SK-N-SH treated with all-trans-retinoic acid at 6 μM for 48 hours (cell line): ENCODE data around the gene SLC25A26.

Experiments
- ATAC-seq: fragments of 200-7000 bp; cut with Tn5 transposase; 3 replicates; pipeline ENCODE4 v1.9.1; 2020; ENCODE audit warnings: mild to moderate bottlenecking, moderate library complexity
- ARNTL ChIP-seq: fragments of 450-650 bp; formaldehyde crosslinking; IDR thresholded peaks from 2 replicates; pipeline ENCODE4 v1.5.0; 2020; ENCODE audit warnings: low read depth, mild to moderate bottlenecking, moderate library complexity, borderline replicate concordance
- BACH2 ChIP-seq: fragments of 250-450 bp; sonication (Bioruptor Pico); IDR thresholded peaks from 2 replicates; pipeline ENCODE4 v1.9.0; 2021; ENCODE audit warnings: mild to moderate bottlenecking, borderline replicate concordance
- CSDC2 ChIP-seq: fragments of 250-450 bp; sonication (Bioruptor Pico); IDR thresholded peaks from 2 replicates; pipeline ENCODE4 v1.5.0; 2020; ENCODE audit warnings: mild to moderate bottlenecking, moderate library complexity
- ISL1 ChIP-seq: fragments of 250-450 bp; sonication (Bioruptor Pico); IDR thresholded peaks from 2 replicates; pipeline ENCODE4 v2.1.2; 2022; ENCODE audit warnings: mild to moderate bottlenecking, moderate library complexity
- OSR1 ChIP-seq: fragments of 250-450 bp; sonication (Bioruptor Pico); IDR thresholded peaks from 2 replicates; pipeline ENCODE4 v1.8.0; 2022; ENCODE audit warnings: moderate library complexity, mild to moderate bottlenecking, inconsistent platforms
- PATZ1 ChIP-seq: fragments of 250-450 bp; sonication (Bioruptor Pico); IDR thresholded peaks from 2 replicates; pipeline ENCODE4 v1.8.0; 2020; ENCODE audit warnings: mild to moderate bottlenecking, moderate library complexity, borderline replicate concordance
- PPARA ChIP-seq: fragments of 250-450 bp; sonication (Bioruptor Pico); IDR thresholded peaks from 2 replicates; pipeline ENCODE4 v1.5.0; 2020; ENCODE audit warnings: mild to moderate bottlenecking, borderline replicate concordance
- RARB ChIP-seq: fragments of 250-450 bp; sonication (Bioruptor Pico); IDR thresholded peaks from 2 replicates; pipeline ENCODE4 v1.8.0; 2021; ENCODE audit warnings: mild to moderate bottlenecking, moderate library complexity
- SNAI2 ChIP-seq: fragments of 250-450 bp; sonication (Bioruptor Pico); IDR thresholded peaks from 2 replicates; pipeline ENCODE4 v1.5.0; 2020; ENCODE audit warnings: mild to moderate bottlenecking, moderate library complexity
- TSHZ2 ChIP-seq: fragments of 250-450 bp; sonication (Bioruptor Pico); IDR thresholded peaks from 2 replicates; pipeline ENCODE4 v1.5.0; 2020; ENCODE audit warnings: mild to moderate bottlenecking, moderate library complexity
- ZC3H10 ChIP-seq: fragments of 250-450 bp; sonication (Bioruptor Pico); IDR thresholded peaks from 2 replicates; pipeline ENCODE4 v1.5.1; 2021; ENCODE audit warnings: mild to moderate bottlenecking, moderate library complexity
- ZFP3 ChIP-seq: fragments of 250-450 bp; sonication (Bioruptor Pico); IDR thresholded peaks from 2 replicates; pipeline ENCODE4 v1.5.0; 2020; ENCODE audit warnings: mild to moderate bottlenecking, moderate library complexity
- ZFP30 ChIP-seq: fragments of 450-650 bp; formaldehyde crosslinking; IDR thresholded peaks from 2 replicates; pipeline ENCODE4 v1.5.0; 2022; ENCODE audit warnings: mild to moderate bottlenecking, moderate library complexity
- ZNF565 ChIP-seq: fragments of 450-650 bp; formaldehyde crosslinking; conservative IDR thresholded peaks from 2 replicates; pipeline ENCODE4 v1.5.0; 2020; ENCODE audit warnings: low read depth, mild to moderate bottlenecking, moderate library complexity
- ZNF70 ChIP-seq: fragments of 450-650 bp; formaldehyde crosslinking; IDR thresholded peaks from 2 replicates; pipeline ENCODE4 v1.5.0; 2020; ENCODE audit warnings: mild to moderate bottlenecking, moderate library complexity
- ZNF8 ChIP-seq: fragments of 450-650 bp; formaldehyde crosslinking; IDR thresholded peaks from 2 replicates; pipeline ENCODE4 v1.5.0; 2020; ENCODE audit warnings: mild to moderate bottlenecking, moderate library complexity
- TF ChIP-seq, protein P1 (sequence below): fragments of 250-450 bp; sonication (Bioruptor Pico); IDR thresholded peaks from 2 replicates; pipeline ENCODE4 v1.8.0; 2021; ENCODE audit warnings: low read depth, mild to moderate bottlenecking, moderate library complexity, borderline replicate concordance
- TF ChIP-seq, protein P2 (sequence below): fragments of 250-450 bp; sonication (Bioruptor Pico); IDR thresholded peaks from 2 replicates; pipeline ENCODE4 v1.5.1; 2021; ENCODE audit warnings: mild to moderate bottlenecking, moderate library complexity

Gene SLC25A26

GRCh38 chr3:66177026-66177425, 43.8 kb upstream of the SLC25A26 start (continued):
- no peak for TF ChIP-seq ZNF565 (CRISPR knock-in tag)
- TF ChIP-seq, protein P1, sequence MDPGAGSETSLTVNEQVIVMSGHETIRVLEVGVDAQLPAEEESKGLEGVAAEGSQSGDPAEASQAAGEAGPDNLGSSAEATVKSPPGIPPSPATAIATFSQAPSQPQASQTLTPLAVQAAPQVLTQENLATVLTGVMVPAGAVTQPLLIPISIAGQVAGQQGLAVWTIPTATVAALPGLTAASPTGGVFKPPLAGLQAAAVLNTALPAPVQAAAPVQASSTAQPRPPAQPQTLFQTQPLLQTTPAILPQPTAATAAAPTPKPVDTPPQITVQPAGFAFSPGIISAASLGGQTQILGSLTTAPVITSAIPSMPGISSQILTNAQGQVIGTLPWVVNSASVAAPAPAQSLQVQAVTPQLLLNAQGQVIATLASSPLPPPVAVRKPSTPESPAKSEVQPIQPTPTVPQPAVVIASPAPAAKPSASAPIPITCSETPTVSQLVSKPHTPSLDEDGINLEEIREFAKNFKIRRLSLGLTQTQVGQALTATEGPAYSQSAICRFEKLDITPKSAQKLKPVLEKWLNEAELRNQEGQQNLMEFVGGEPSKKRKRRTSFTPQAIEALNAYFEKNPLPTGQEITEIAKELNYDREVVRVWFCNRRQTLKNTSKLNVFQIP (CRISPR knock-in tag), result no peak
- TF ChIP-seq, all 23 proteins: peak for 0

DNA sequence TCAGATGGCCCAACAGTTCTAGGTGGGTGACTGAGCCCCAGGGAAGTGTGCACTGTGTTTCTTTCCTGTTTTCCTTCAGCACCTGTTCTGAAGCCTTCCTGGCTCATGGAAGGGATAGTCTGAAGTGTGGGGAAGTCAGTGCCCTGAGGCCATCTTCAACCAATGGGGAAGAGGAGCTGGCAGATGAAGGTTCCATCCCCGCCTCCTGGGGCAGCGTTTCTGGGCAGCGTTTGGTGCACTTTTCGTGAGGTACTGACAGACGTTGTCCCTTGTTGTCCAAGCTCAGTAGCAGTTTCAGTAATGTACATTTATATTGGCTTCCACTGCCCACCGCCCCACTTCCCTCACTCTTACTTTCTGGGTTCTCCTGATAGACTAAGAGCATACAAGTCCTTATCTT, 42.6 kb upstream of the SLC25A26 start:
- ATAC-seq, result no peak
- TF ChIP-seq, protein P2, sequence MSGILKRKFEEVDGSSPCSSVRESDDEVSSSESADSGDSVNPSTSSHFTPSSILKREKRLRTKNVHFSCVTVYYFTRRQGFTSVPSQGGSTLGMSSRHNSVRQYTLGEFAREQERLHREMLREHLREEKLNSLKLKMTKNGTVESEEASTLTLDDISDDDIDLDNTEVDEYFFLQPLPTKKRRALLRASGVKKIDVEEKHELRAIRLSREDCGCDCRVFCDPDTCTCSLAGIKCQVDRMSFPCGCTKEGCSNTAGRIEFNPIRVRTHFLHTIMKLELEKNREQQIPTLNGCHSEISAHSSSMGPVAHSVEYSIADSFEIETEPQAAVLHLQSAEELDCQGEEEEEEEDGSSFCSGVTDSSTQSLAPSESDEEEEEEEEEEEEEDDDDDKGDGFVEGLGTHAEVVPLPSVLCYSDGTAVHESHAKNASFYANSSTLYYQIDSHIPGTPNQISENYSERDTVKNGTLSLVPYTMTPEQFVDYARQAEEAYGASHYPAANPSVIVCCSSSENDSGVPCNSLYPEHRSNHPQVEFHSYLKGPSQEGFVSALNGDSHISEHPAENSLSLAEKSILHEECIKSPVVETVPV, result no peak
- TF ChIP-seq ZNF565 (CRISPR knock-in tag) (no peak), OSR1 (CRISPR knock-in tag) (no peak), BACH2 (CRISPR knock-in tag) (no peak), SNAI2 (no peak), ZC3H10 (CRISPR knock-in tag) (no peak), CSDC2 (no peak), ZNF8 (CRISPR knock-in tag) (no peak), ZFP30 (no peak)
- TF ChIP-seq, protein P1 (CRISPR knock-in tag), result no peak

GRCh38 chr3:66179793-66180192, 41.0 kb upstream of the SLC25A26 start:
- peak; percentile 47; the same call in 2 of the 3 replicates for ATAC-seq
- TF ChIP-seq ISL1 (CRISPR knock-in tag), result peak; percentile 41
- TF ChIP-seq ZFP3, result no peak
- no peak for TF ChIP-seq ZNF8 (CRISPR knock-in tag)
- no peak for TF ChIP-seq PATZ1 (CRISPR knock-in tag)
- TF ChIP-seq, all 23 proteins: peak for 1

DNA sequence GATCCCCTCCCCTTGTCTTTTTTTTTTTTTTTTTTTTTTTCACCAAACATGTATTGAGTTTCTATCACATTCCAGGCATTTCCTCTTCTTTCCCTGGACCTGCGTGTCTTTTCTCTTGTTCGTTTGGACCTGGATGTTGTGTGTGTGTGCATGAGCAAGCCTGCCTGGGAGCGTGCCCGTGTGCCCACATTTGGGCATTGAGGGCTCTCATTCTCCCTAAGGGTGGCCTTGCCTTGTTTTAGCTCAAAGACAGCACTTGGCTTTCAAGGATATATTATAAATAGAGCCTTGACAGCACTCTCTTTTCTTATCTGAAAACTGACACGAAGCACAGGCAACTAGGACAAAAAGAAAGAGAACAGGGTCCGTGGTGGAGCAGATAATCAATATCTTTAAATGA, 39.0 kb upstream of the SLC25A26 start:
- ATAC-seq, result no peak
- TF ChIP-seq CSDC2 (no peak), SNAI2 (no peak), ZNF565 (CRISPR knock-in tag) (no peak), ZNF70 (CRISPR knock-in tag) (no peak), ZC3H10 (CRISPR knock-in tag) (no peak), TSHZ2 (CRISPR knock-in tag) (no peak), RARB (no peak), PATZ1 (CRISPR knock-in tag) (no peak), PPARA (CRISPR knock-in tag) (no peak), ZNF8 (CRISPR knock-in tag) (no peak), ARNTL (CRISPR knock-in tag) (no peak)
- TF ChIP-seq, protein P1 (CRISPR knock-in tag), result no peak
